HG03064 (cell line): Measurements from ENCODE around the gene TRAPPC2.
"Not testable (repeated sequence)": the region's sequence is repeated elsewhere in the genome, so short reads cannot be mapped to it uniquely, and the experiment has no call there.

Source experiments
- ATAC-seq: cut with Tn5 transposase; IDR thresholded peaks from one replicate; pipeline ENCODE4 v1.9.1; 2021; ENCODE audit warnings: low read depth; ENCODE audit not compliant: unreplicated experiment

The TRAPPC2 gene

DNA sequence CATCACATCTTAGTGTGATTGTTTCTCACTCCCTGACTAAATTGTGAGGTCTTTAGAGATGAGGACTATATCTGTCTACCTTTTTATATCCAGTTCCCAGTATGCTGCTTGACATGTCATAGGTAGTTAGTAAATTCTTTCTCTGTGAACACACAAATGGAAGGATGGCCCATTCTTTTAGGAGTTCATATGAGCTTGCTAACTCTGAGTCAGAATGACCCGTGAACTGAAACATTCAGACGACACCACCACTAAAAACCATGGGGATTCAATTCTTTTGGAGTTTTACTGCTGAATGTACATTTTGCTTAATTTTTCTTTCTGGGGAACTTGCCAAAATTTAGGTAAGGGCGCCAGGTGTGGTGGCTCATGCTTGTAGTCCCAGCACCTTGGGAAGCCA, 14.1 kb upstream of the TRAPPC2 start:
- no peak for ATAC-seq

DNA sequence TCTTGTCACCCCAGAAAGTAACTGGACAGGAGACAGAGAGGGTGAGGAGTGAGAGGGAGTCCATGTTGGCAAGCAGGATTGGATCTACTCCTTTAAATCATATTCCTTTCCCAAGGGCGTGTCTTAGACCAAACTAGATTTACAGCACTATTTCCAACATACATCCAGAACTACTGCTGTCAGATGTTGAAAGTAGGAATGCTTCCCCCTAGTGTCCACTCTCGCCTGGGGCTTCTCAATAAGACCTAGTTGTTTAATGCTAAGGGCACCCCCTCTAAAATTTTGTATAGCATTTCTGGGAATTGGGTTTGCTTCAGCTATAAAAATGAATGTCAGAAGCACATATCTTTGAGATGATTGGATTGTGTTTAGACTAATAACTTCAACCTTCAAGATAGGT, 13.4 kb upstream of the TRAPPC2 start:
- ATAC-seq = no peak

DNA sequence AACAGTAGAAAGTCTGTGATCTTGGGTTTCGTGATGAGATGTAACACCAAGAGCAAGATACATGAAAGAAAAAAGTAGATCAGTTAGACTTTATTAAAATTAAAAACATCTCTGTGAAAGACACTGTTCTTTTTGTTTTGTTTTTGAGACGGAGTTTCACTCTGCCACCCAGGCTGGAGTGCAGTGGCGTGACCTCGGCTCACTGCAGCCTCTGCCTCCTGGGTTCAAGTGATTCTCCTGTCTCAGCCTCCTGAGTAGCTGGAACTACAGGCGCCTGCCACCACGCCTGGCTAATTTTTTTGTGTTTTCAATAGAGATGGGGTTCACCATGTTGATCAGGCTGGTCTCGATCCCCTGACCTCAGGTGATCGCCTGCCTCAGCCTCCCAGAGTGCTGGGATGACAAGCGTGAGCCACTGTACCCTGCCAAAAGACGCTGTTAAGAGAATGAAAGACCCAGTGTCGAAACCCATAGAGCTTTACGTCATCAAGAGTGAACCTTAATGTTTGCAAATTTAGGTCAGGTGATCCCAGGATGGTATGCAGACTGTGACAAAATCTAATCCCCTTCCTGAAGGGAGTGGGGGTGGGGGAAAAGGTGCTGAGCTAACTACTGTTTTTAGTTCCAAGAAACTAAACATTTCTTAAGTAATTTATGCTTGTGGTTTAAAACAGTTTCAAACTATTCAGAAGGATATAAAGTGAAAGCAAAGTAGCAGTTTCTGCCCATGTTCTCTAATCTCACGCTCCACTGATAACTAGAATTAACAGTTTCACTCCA, 8.2 kb upstream of the TRAPPC2 start:
- ATAC-seq = peak; percentile 93

GRCh38 chrX:13741695-13742094, 7.3 kb upstream of the TRAPPC2 start:
- ATAC-seq = no peak

GRCh38 chrX:13733506-13733905, 914 bp downstream of the TRAPPC2 start:
- ATAC-seq = no peak

GRCh38 chrX:13732246-13733067, 2.0 kb downstream of the TRAPPC2 start:
- no peak for ATAC-seq

DNA sequence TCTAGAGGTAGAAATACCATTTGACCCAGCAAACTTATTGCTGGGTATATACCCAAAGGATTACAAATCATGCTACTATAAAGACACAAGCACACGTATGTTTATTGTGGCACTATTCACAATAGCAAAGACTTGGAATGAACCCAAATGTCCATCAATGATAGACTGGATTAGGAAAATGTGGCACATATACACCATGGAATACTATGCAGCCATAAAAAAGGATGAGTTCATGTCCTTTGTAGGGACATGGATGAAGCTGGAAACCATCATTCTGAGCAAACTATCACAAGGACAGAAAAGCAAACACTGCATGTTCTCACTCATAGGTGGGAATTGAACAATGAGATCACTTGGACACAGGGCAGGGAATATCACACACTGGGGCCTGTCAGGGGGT, 3.9 kb downstream of the TRAPPC2 start:
- ATAC-seq = not testable (repeated sequence)

DNA sequence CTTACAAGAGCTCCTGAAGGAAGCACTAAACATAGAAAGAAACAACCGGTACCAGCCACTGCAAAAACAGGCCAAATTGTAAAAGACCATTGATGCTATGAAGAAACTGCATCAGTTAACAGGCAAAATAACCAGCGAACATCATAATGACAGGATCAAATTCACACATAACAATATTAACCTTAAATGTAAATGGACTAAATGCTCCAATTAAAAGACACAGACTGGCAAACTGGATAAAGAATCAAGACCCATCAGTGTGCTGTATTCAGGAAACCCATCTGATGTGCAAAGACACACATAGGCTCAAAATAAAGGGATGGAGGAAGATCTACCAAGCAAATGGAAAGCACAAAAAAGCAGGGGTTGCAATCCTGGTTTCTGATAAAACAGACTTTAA, 7.8 kb downstream of the TRAPPC2 start:
- ATAC-seq = not testable (repeated sequence)

DNA sequence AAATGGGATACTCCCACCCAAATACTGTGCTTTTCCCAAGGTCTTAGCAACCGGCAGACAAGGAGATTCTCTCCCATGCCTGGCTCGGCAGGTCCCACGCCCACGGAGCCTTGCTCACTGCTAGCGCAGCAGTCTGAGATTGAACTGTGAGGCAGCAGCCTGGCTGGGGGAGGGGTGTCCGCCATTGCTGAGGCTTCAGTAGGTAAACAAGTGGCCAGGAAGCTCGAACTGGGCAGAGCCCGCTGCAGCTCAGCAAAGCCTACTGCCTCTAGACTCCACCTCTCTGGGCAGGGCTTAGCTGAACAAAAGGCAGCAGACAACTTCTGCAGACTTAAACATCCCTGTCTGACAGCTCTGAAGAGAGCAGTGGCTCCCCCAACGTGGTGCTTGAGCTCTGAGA, 9.5 kb downstream of the TRAPPC2 start:
- ATAC-seq = not testable (repeated sequence)

DNA sequence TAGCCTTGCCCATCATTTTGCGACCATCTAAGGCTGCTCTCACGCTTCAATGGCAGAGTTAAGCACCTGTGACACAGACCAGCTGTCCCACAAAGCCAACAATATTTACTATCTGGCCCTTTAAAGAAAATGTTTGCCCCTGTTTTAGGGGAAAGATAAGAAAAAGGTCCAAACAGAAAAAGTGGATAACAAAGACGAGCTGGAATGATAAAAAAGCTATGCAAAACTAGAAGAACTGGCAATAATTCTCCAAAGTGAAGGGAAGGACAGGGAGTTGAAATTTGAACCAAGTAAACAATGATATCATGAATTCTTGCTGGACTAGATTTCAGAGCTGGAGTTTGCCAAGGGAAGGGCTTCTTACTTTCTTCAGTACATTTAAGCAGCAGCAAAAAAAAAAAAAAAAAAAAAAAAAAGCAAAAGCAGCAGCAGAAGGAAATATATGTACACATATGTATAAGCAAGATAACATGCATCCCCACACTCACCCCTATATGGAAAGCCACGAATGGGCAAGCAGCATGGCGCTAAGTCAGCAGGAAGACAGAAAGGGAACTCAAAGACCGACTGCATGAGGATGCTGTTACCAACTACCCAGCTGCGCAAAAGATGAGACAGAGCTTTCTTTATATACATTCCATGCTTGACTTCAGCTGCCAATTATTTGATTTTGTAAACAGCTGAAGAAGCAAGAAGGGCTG, 12.5 kb downstream of the TRAPPC2 start:
- ATAC-seq = no peak

GRCh38 chrX:13721371-13721770, 13.0 kb downstream of the TRAPPC2 start:
- ATAC-seq = no peak

DNA sequence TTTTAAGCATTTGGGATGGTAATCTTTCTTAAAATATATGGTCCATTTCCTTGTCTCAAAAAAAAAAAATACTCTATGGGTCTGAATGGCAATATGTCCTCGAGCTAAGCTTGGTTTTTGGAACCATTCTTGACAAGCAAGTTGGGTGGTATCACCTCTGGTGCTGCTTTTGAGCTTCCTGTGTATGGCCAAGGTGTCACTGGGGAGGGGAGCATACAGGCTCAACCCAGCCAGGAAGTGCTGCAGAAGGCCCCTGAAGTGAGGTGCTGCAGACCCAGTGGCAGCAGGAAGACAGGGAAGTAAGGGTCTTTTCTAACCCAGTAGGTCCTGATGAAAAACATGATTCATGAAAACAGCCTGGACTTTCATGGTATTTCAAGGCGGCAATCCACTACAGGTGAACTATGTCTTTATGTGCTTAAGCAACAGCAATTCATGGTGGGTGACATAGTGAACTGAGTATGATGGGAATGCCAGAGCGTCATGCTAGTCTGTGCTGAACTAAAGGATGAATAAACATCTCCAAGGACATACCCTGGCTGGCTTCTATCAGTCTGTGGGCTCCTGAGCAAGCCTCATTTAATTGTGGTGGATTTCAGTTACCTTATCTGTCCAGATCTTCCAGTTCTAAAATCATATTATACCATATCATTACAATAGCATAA, 15.1 kb downstream of the TRAPPC2 start:
- no peak for ATAC-seq

DNA sequence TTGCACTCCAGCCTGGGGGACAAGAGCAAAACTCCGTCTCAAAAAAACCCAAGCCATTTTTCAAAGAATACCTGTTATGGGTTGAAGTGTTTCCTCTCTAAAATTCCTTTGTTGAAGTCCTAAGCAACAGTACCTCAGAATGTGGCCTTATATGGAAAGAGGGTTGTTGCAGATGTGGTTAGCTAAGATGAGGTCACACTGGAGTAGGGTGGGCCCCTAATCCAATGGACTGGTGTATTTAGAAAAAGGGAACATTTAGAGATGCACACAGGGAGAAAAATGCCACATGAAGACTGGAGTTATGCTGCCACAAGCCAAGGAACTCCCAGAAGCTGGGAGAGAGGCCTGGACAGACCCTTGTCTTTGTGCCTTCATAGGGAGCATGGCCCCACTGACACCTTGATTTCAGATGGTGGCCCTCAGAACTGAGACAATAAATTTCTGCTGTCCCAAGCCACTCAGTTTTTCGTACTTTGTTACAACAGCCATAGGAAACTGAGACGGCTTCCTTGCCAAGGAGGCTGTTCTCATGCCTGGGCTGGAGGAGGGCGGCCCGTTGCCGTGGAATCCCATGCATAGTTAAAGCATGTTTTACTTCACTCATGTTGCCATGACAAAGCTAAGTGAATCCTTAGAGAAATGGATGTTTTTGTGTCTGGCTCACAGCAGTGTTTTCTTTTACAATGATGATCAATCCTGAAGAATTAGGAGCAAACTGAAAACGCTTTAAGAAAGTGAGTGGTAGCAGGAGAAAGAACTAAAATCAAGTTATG, 16.5 kb downstream of the TRAPPC2 start:
- no peak for ATAC-seq

- no peak for ATAC-seq
Observed at GRCh38 chrX:13716905-13717304, 17.5 kb downstream of the TRAPPC2 start.

DNA sequence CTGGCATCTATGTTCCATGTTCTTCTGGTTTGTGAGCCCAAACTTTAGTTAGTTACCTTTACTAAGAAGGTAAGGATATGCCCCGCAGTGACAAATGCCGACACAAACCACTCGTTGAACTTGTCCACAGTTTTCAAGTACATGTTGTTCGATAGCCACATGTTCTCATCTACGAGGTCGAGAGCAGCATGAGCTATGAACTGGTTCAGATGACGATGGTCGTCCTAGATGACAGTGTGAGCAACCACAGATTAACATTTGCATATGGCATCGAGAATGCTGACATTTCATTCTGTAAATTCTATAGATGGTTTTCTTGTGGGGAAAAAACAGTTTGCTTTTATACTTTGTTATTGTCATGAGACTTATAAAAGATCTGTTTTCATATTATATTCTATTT, 18.0 kb downstream of the TRAPPC2 start:
- no peak for ATAC-seq

- ATAC-seq = no peak
Observed at GRCh38 chrX:13711141-13711540, 23.3 kb downstream of the TRAPPC2 start.

- ATAC-seq = no peak
Observed at GRCh38 chrX:13703589-13703988, 30.8 kb downstream of the TRAPPC2 start.

DNA sequence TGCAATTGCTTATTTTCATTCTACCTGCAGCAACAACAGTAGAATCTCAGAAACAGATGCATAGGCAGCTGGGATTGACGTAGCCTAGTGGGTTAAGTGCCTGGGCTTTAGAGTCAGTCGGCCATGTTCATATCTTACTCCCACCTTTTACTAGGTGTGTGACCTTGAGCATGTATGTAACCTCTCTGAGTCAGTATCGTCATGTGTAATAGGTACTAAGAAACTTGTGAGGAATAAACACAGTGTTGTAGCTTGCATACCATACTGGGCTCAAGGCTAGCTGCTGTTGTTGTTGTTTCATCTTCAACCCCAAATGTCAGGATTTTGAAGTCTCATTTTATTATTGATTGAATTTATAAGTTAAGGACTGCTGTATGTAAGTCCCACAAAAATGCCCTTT, 31.3 kb downstream of the TRAPPC2 start:
- ATAC-seq = no peak

GRCh38 chrX:13702111-13702789, 32.2 kb downstream of the TRAPPC2 start:
- ATAC-seq = no peak
